HFFc6 (cell line): ENCODE measurements around the gene SMARCE1. TPM values are rescaled to one million over a fixed set of nuclear protein-coding genes. Genes with fewer than 3 reads are reported as not detected.

ENCODE experiments used
- DNase-seq: peaks from one replicate; pipeline ENCODE4 v3.0.0-alpha.2; 2018
- H3K27ac Mint-ChIP-seq: 2 replicates; pipeline ENCODE4 v1.8.0; 2020; ENCODE audit warnings: mild to moderate bottlenecking, mixed read lengths
- H3K27me3 Mint-ChIP-seq: 2 replicates; pipeline ENCODE4 v1.8.0; 2021; ENCODE audit warnings: mild to moderate bottlenecking, moderate library complexity, mixed read lengths; ENCODE audit not compliant: insufficient read depth
- H3K36me3 Mint-ChIP-seq: 2 replicates; pipeline ENCODE4 v1.8.0; 2021; ENCODE audit warnings: low read depth, mixed read lengths
- H3K4me1 Mint-ChIP-seq: 2 replicates; pipeline ENCODE4 v1.8.0; 2020; ENCODE audit warnings: low read depth, mixed read lengths
- H3K4me3 Mint-ChIP-seq: 2 replicates; pipeline ENCODE4 v1.8.0; 2020; ENCODE audit warnings: mild to moderate bottlenecking, moderate library complexity, mixed read lengths
- H3K9me3 Mint-ChIP-seq: 2 replicates; pipeline ENCODE4 v1.8.0; 2020; ENCODE audit warnings: mild to moderate bottlenecking, mixed read lengths
- CTCF ChIP-seq: fragments of 200-600 bp; sonication (generic); IDR thresholded peaks from 2 replicates; pipeline ENCODE4 v1.5.0; 2021; ENCODE audit warnings: antibody characterized with exemption, mild to moderate bottlenecking
- total RNA-seq, 6 experiments: library from RNA; stranded (reverse); fragmentation: NEBNext Ultra II Directional; extraction: Animal tissue kit (Norgen Biotek cat#: 25700); gene quantifications; 2 replicates in 1 of 6; 3 replicates in 5 of 6; pipeline ENCODE4 v1.2.3, GENCODE V29; 2021

SMARCE1 gene
- total RNA-seq, 6 experiments from 2014 or later = 114 to 148 (median 139) TPM

GRCh38 chr17:40582328-40582901, 65.2 kb downstream of the SMARCE1 start:
- Mint-ChIP-seq H3K9me3 (peaks cover 10% of the 10 kb centered on the region), H3K4me3 (no peak overlapping the region), H3K27ac (no peak overlapping the region), H3K4me1 (no peaks in the 10 kb centered on the region), H3K27me3 (peaks cover 26% of the 10 kb centered on the region), H3K36me3 (no peaks in the 10 kb centered on the region; the same call in 1 of the 2 replicates)
- DNase-seq = no peak
- TF ChIP-seq CTCF = no peak

GRCh38 chr17:40580140-40580539, 67.5 kb downstream of the SMARCE1 start:
- Mint-ChIP-seq H3K27ac (no peak overlapping the region), H3K27me3 (peaks cover 36% of the 10 kb centered on the region), H3K9me3 (peaks cover 13% of the 10 kb centered on the region), H3K4me3 (no peak overlapping the region), H3K36me3 (peaks cover 2% of the 10 kb centered on the region; the same call in 1 of the 2 replicates), H3K4me1 (no peaks in the 10 kb centered on the region)
- no peak for DNase-seq
- no peak for TF ChIP-seq CTCF

- Mint-ChIP-seq H3K27me3 (peaks cover 30% of the 10 kb centered on the region), H3K27ac (no peak overlapping the region), H3K4me3 (no peak overlapping the region), H3K36me3 (peaks cover 9% of the 10 kb centered on the region; the same call in 1 of the 2 replicates), H3K4me1 (no peaks in the 10 kb centered on the region), H3K9me3 (peaks cover 13% of the 10 kb centered on the region)
- DNase-seq = no peak
- no peak for TF ChIP-seq CTCF
Measured at GRCh38 chr17:40579471-40579870, 68.1 kb downstream of the SMARCE1 start.

GRCh38 chr17:40577611-40578065, 70.0 kb downstream of the SMARCE1 start:
- Mint-ChIP-seq H3K27ac (no peak overlapping the region), H3K4me1 (no peaks in the 10 kb centered on the region), H3K27me3 (peaks cover 32% of the 10 kb centered on the region), H3K36me3 (peaks cover 9% of the 10 kb centered on the region; the same call in 1 of the 2 replicates), H3K9me3 (peaks cover 27% of the 10 kb centered on the region), H3K4me3 (no peak overlapping the region)
- no peak for TF ChIP-seq CTCF
- no peak for DNase-seq

GRCh38 chr17:40576113-40576740, 71.4 kb downstream of the SMARCE1 start:
- Mint-ChIP-seq H3K27ac (no peak overlapping the region), H3K4me1 (no peaks in the 10 kb centered on the region), H3K27me3 (peaks cover 39% of the 10 kb centered on the region), H3K36me3 (peaks cover 21% of the 10 kb centered on the region), H3K4me3 (no peak overlapping the region), H3K9me3 (peaks cover 41% of the 10 kb centered on the region)
- no peak for TF ChIP-seq CTCF
- no peak for DNase-seq

Other genes starting within 250 kb of the SMARCE1 start
- 100 to 1,000 TPM in 5 of 6 experiments, 10 to 100 TPM in 1; 73.2 to 170 (median 150) TPM for gene TOP2A, start 229.9 kb downstream of the SMARCE1 start, total RNA-seq
- 100 to 1,000 TPM; 575 to 816 (median 659) TPM for gene IGFBP4, start 204.4 kb downstream of the SMARCE1 start, total RNA-seq
- gene TNS4, start 146.2 kb downstream of the SMARCE1 start, total RNA-seq = under 1 TPM in 1 of 6 experiments, not detected in 5; 0.17 TPM
- not detected for gene CCR7, start 82.3 kb downstream of the SMARCE1 start, total RNA-seq
- not detected for gene KRT222, start 17.4 kb upstream of the SMARCE1 start, total RNA-seq
- gene KRT24, start 55.9 kb upstream of the SMARCE1 start, total RNA-seq = not detected
- not detected for gene KRT25, start 107.5 kb upstream of the SMARCE1 start, total RNA-seq
- gene KRT26, start 124.4 kb upstream of the SMARCE1 start, total RNA-seq = not detected
- not detected for gene KRT27, start 134.7 kb upstream of the SMARCE1 start, total RNA-seq
- not detected for gene KRT28, start 152.1 kb upstream of the SMARCE1 start, total RNA-seq
- gene KRT10, start 174.8 kb upstream of the SMARCE1 start, total RNA-seq = 10 to 100 TPM; 61.4 to 71.0 (median 65.3) TPM
- not detected for gene KRT12, start 219.4 kb upstream of the SMARCE1 start, total RNA-seq
- not detected for gene KRT20, start 237.4 kb upstream of the SMARCE1 start, total RNA-seq